ENCODE data around the gene NSMCE4A.
"Not testable (repeated sequence)": the region's sequence is repeated elsewhere in the genome, so short reads cannot be mapped to it uniquely, and the experiment has no call there.

The NSMCE4A gene

DNA sequence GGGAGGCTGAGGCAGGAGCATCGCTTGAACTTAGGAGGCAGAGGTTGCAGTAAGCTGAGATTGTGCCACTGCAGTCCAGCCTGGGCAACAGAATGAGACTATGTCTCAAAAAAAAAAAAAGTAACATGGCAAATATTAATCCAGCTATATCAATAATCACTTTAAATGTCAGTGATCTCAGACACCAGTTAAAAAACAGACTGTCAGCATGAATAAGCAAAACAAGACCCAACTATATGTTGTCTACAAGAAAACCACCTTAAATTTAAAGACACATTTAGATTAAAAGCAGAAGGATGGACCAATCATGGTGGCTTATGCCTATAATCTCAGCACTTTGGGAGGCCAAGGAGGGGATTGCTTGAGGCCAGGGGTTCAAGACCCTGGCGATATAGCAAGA lies 38.7 kb downstream of the NSMCE4A start:
- no peak overlapping the region for H3K4me3 ChIP-seq (replicated peaks; ENCODE audit: low read depth, low read length)
- TF ChIP-seq, protein P1, sequence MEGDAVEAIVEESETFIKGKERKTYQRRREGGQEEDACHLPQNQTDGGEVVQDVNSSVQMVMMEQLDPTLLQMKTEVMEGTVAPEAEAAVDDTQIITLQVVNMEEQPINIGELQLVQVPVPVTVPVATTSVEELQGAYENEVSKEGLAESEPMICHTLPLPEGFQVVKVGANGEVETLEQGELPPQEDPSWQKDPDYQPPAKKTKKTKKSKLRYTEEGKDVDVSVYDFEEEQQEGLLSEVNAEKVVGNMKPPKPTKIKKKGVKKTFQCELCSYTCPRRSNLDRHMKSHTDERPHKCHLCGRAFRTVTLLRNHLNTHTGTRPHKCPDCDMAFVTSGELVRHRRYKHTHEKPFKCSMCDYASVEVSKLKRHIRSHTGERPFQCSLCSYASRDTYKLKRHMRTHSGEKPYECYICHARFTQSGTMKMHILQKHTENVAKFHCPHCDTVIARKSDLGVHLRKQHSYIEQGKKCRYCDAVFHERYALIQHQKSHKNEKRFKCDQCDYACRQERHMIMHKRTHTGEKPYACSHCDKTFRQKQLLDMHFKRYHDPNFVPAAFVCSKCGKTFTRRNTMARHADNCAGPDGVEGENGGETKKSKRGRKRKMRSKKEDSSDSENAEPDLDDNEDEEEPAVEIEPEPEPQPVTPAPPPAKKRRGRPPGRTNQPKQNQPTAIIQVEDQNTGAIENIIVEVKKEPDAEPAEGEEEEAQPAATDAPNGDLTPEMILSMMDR (IDR thresholded peaks at IDR 0.05; ENCODE audit: low read length, missing control alignments), result no peak
- DNase-seq (ENCODE audit: low read depth), result no peak

DNA sequence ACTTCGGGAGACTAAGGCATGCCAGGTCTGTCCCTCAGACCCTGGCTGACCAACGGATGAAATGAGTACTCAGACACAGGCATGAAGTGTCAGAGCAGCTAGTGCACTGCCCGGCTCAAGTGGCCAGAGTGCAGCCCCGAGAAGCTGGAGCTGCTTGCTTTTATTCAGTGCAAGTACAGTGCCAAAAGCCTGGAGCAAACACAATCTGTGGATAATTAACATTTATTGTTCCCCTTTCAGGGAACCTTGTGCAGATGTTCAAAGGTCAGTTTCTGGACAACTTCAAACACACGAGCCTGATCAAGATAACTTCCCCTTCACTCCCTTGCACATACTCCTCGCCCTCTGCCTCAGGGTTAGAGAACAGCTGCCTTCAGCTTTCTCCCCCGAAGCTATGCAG lies 39.3 kb downstream of the NSMCE4A start:
- TF ChIP-seq, protein P1 (IDR thresholded peaks at IDR 0.05; ENCODE audit: low read length, missing control alignments), result no peak

DNA sequence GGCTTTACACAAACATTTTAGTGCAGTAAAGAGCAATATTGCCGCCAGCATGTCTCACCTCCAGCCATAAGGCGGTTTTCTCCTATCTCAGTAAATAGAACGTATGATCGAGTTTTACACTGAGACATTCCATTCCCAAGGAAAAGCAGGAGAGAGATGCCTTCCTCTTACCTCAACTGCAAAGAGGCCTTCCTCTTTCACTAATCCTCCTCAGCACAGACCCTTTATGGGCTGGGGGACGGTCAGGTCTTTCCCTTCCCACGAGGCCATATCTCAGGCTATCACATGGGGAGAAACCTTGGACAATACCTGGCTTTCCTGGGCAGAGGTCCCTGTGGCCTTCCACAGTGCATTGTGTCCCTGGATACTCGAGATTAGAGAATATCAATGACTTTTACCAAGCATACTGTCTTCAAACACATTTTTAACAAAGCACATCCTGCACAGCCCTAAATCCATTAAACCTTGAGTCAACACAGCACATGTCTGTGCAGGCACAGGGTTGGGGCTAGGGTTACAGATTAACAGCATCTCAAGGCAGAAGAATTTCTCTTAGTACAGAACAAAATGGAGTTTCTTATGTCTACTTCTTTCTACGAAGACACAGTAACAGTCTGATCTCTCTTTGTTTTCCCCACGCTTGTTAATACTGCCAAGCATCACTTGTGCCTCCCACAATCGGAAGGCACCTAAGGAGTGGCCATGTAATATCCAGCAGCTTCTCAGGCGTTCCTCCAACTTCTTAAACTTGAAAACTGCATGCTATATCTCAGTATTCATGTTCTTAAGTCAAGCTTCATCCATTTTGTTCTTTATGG lies 44.5 kb downstream of the NSMCE4A start:
- DNase-seq (ENCODE audit: low read depth); H3K4me3 ChIP-seq (replicated peaks; ENCODE audit: low read depth, low read length): not testable (repeated sequence)

More for the DNA sequence above, 39.3 kb downstream of the NSMCE4A start:
- DNase-seq (ENCODE audit: low read depth), result no peak
- no peak overlapping the region for H3K4me3 ChIP-seq (replicated peaks; ENCODE audit: low read depth, low read length)

DNA sequence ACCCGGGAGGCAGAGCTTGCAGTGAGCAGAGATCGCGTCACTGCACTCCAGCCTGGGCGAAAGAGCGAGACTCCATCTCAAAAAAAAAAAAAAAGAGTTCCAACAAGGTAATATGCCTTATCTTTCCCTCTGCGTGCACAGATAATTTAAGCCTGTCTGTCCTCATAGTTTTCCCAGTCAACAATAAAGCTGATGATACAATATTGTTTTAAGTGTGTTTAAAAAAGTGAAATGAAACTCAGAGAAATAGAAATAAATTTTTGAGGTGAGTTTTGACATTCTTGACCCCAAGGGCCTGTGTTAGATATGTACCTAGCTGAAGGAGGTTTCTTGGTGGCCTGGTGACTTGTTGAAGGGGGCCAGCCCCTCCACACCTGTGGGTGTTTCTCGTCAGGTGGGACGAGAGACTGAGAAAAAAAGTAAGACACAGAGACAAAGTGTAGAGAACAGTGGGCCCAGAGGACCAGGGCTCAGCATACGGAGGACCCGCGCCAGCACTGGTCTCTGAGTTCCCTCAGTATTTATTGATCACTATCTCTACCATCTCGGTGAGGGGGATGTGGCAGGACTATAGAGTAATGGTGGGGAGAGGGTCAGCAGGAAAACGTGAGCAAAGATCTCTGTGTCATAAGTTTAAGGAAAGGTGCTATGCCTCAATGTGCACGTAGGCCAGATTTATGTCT lies 45.3 kb downstream of the NSMCE4A start:
- DNase-seq (ENCODE audit: low read depth); H3K4me3 ChIP-seq (replicated peaks; ENCODE audit: low read depth, low read length): not testable (repeated sequence)

DNA sequence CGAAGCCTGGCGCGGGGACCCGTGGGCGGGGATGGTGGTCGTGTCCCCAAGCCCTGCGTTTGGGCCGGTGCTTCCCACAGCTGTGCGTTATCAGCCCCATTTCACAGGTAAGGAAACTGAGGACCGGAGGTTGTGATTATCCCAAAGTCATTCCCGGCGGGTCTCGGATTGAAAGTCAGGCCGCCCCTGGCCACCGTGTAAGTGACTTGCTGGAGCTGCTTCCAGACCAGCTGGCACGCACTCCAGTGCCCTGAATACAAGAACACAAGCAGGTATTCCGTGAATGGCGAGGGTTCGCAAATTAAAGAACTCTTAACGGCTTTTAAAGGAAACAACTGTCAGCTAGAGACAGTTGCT lies 46.5 kb downstream of the NSMCE4A start:
- peak; percentile 31 for DNase-seq (ENCODE audit: low read depth)
- TF ChIP-seq, protein P1 (IDR thresholded peaks at IDR 0.05; ENCODE audit: low read length, missing control alignments), result no peak
- peak overlapping the region; percentile 90 for H3K4me3 ChIP-seq (replicated peaks; ENCODE audit: low read depth, low read length)

DNA sequence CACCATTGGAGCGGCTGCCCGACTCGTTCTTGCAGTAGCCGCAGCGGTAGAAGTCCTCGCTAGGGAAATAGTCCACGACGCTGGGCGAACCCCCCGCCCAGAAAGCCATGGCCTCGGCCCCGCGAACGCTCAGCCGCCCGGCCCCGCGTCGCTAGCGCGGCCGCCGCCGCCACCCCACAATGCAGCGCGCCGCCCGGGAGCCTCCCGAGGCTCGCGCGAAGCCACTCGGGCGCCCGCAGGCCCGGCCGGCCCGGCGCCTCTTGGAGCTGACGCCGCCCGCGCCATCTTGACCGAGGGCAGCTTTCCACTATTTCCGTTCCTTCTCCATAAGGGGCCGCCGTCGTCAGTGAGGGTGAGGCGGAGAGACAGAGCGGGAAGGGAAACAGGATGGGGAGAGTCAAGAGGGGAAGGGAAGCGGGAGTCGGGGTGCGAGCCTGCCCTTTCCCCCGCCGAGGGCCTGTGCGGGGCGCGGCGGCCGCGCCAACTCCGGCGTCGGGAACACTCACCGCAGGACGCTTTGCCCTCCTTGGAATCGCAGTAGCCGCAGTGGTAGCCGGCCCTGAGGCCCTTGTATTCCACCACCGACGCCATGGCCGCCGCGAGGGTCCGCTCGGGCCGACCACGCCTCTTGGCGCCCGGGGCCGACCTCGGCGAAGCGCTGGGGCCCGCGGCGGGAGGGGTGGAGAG lies 47.0 kb downstream of the NSMCE4A start, which contains the start of gene ATE1:
Gene ATE1 (minus strand): TSS at position 191 of the 687 bp plus-strand sequence. CDS start 82 bp downstream, at position 109.
- TF ChIP-seq, protein P1 (IDR thresholded peaks at IDR 0.05; ENCODE audit: low read length, missing control alignments), result no peak
- peak; percentile 94 for DNase-seq (ENCODE audit: low read depth)
- peak within 1 kb of the TSS; percentile 90 for H3K4me3 ChIP-seq (replicated peaks; ENCODE audit: low read depth, low read length)

DNA sequence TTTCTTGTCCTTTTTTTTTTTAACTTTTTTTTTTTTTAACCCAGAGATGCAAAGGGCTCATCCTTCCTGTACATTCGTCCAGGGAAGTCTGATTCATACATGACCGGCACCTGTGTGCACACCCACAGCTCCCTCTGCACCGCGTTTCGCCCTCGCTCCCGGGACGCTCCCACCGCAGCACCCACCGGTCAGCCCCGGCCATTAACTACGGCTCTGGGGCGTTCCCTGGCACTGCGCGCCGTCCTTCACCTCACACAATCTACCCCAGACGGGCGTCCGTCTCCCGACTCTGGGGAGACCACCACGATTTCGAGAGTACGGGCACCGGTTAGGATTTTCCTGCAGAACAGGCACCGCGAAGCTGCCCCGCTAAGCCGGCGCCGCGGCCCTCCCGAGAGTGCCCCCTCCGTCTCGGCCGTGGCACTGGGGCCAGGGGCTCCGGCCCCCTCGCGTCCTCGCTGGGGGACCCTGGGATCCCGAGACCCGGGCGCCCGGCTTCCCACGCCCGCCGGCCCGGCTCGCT lies 47.6 kb downstream of the NSMCE4A start:
- peak; percentile 47 for DNase-seq (ENCODE audit: low read depth)
- H3K4me3 ChIP-seq (replicated peaks; ENCODE audit: low read depth, low read length), result peak overlapping the region; percentile 90
- TF ChIP-seq, protein P1 (IDR thresholded peaks at IDR 0.05; ENCODE audit: low read length, missing control alignments), result no peak
